RWPE2 (cell line): ENCODE measurements around the gene PRSS2.

Experiments
- ATAC-seq: fragments of 200-7000 bp; cut with Tn5 transposase; 3 replicates; pipeline ENCODE4 v1.9.1; 2021; ENCODE audit warnings: low read depth
- DNase-seq: peaks from one replicate; pipeline ENCODE4 v3.0.0-alpha.2; 2020; ENCODE audit warnings: low spot score
- H3K27ac ChIP-seq: fragments of 450-650 bp; 2 replicates; pipeline ENCODE4 v1.5.1; 2017; ENCODE audit warnings: mild to moderate bottlenecking; ENCODE audit not compliant: poor library complexity, severe bottlenecking
- H3K27me3 ChIP-seq: fragments of 250-450 bp; sonication (Bioruptor Pico); 2 replicates; pipeline ENCODE4 v1.5.1; 2021; ENCODE audit warnings: mild to moderate bottlenecking, moderate library complexity; ENCODE audit not compliant: insufficient read depth, poor library complexity, severe bottlenecking
- H3K36me3 ChIP-seq: fragments of 250-450 bp; sonication (Bioruptor Pico); 2 replicates; pipeline ENCODE4 v1.5.1; 2020; ENCODE audit warnings: low read depth, mild to moderate bottlenecking, moderate library complexity
- H3K4me1 ChIP-seq: fragments of 250-450 bp; sonication (Bioruptor Pico); 2 replicates; pipeline ENCODE4 v1.5.1; 2021; ENCODE audit warnings: mild to moderate bottlenecking, moderate library complexity; ENCODE audit not compliant: insufficient read depth, poor library complexity, severe bottlenecking
- H3K4me3 ChIP-seq: fragments of 250-450 bp; sonication (Bioruptor Pico); 2 replicates; pipeline ENCODE4 v1.5.1; 2021; ENCODE audit warnings: mild to moderate bottlenecking, moderate library complexity; ENCODE audit not compliant: severe bottlenecking
- H3K9me3 ChIP-seq: fragments of 250-450 bp; sonication (Bioruptor Pico); 2 replicates; pipeline ENCODE4 v1.5.1; 2021; ENCODE audit warnings: mild to moderate bottlenecking, moderate library complexity; ENCODE audit not compliant: severe bottlenecking
- TF ChIP-seq, protein P1 (sequence below): fragments of 450-650 bp; IDR thresholded peaks from one replicate; pipeline ENCODE4 v1.5.1; 2017; ENCODE audit warnings: mild to moderate bottlenecking, moderate library complexity; ENCODE audit not compliant: poor library complexity, severe bottlenecking

Gene PRSS2

DNA sequence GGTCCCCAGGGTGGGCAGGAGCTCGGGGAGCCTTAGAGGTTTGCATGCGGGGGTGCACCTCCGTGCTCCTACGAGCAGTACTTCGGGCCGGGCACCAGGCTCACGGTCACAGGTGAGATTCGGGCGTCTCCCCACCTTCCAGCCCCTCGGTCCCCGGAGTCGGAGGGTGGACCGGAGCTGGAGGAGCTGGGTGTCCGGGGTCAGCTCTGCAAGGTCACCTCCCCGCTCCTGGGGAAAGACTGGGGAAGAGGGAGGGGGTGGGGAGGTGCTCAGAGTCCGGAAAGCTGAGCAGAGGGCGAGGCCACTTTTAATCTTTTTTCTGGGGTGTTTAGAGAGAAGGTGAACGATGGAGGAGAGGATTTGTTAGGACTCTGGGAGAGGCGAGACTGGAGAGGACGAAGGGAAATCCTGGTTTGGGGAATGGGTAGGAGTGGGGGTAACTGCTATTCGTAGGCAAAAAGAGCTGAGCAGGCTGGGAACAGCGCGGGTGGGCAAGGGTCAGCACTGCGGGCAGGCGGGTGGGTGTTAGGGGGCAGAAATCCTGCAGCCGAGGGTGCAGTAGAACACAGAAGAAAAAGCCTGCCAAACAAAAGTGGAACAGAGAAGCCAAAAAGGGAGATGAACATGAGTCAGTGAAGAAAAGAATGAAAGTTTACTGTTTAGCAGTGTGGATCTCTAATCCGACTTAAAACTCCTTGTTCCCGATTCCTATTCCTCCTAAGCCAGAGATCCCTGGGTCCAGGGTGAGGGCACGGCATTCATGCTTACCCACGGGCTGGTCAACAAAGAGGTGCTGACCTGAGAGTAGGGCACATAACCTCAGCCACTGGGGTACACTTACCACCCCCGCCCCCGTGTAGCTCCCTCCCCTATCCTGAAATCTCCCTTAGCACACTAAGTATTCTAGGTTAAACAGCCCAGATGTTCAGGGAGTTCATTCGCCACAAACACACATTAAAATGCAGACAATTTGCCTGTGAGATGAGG, 26.9 kb downstream of the PRSS2 start:
- Histone ChIP-seq H3K4me1 (peaks cover 10% of the 10 kb centered on the region), H3K36me3 (no peaks in the 10 kb centered on the region), H3K27me3 (peaks cover 35% of the 10 kb centered on the region), H3K4me3 (peak overlapping the region; percentile 5), H3K27ac (no peak overlapping the region), H3K9me3 (no peaks in the 10 kb centered on the region)
- no peak for DNase-seq
- TF ChIP-seq, protein P1, sequence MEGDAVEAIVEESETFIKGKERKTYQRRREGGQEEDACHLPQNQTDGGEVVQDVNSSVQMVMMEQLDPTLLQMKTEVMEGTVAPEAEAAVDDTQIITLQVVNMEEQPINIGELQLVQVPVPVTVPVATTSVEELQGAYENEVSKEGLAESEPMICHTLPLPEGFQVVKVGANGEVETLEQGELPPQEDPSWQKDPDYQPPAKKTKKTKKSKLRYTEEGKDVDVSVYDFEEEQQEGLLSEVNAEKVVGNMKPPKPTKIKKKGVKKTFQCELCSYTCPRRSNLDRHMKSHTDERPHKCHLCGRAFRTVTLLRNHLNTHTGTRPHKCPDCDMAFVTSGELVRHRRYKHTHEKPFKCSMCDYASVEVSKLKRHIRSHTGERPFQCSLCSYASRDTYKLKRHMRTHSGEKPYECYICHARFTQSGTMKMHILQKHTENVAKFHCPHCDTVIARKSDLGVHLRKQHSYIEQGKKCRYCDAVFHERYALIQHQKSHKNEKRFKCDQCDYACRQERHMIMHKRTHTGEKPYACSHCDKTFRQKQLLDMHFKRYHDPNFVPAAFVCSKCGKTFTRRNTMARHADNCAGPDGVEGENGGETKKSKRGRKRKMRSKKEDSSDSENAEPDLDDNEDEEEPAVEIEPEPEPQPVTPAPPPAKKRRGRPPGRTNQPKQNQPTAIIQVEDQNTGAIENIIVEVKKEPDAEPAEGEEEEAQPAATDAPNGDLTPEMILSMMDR: no peak
- ATAC-seq: no peak

DNA sequence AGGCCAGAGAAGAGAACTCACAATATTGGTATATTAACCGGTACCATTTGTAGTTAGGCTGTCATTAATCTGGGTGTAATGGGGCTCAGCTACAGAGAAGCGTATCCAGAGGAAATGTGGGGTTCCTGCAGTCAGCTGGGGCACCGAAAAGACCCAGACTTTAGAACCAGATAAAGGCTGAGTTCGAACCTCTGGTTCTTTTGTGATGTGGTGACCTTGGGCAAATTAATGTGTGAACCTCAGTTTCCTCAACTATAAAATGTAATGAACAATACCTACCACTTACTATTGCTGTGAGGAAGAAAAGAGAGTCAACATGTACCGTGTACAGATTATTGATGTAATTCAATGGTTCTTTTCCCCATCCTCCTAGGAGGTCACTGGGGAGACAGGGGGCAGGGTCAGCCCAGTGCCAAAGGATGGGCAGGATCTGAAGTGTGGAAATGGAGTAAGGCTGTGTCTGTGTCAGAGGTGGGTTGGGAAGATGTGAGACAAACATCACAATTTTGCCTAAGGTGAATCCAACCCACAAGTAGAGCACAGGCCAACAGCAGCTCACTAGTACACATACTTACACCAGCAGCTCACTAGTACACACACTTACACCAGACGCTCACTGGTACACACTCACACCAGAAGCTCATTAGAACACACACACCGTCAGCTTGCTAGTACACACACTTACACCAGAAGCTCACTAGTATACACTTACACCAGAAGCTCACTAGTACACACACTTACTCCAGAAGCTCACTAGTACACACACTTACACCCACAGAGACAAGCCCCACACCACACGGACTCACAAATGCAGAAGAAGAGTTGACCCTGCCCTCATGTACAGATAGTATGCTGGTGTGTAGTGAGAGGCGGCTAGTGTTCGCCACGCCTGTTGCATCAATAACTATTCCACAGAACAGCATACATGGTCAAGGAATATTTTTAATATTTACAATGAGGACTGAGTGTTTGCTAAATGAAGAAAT, 28.0 kb downstream of the PRSS2 start:
- H3K4me1 ChIP-seq: peaks cover 10% of the 10 kb centered on the region
- DNase-seq (no peak), ATAC-seq (no peak)
- H3K9me3 ChIP-seq: no peaks in the 10 kb centered on the region
- H3K27me3 ChIP-seq: peaks cover 35% of the 10 kb centered on the region
- TF ChIP-seq, protein P1: no peak
- H3K27ac ChIP-seq: no peak overlapping the region
- H3K36me3 ChIP-seq: no peaks in the 10 kb centered on the region
- no peak overlapping the region for H3K4me3 ChIP-seq

DNA sequence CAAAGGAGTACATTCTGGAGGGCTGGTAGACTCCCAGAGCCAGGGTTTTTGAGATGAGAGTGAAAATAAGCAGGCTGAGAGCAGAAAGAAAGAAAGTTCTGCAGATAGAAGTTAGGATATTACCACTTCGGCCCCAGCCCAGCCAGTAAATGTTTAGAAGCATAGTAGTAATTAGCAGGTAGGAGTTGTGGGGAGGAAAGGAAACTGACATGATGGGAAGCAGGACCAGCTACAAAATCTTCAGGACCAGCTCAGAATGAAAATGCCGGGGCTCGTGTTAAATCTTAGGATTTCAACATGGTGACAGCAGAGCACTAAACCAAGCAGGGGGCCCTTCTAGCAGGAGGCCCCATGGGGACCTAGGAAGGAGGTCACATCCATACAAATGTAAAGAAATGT, 28.7 kb downstream of the PRSS2 start:
- Histone ChIP-seq H3K4me1 (peaks cover 10% of the 10 kb centered on the region), H3K27me3 (peaks cover 35% of the 10 kb centered on the region), H3K27ac (no peak overlapping the region), H3K36me3 (no peaks in the 10 kb centered on the region), H3K4me3 (no peak overlapping the region), H3K9me3 (no peaks in the 10 kb centered on the region)
- ATAC-seq (no peak), DNase-seq (no peak)
- TF ChIP-seq, protein P1: no peak

DNA sequence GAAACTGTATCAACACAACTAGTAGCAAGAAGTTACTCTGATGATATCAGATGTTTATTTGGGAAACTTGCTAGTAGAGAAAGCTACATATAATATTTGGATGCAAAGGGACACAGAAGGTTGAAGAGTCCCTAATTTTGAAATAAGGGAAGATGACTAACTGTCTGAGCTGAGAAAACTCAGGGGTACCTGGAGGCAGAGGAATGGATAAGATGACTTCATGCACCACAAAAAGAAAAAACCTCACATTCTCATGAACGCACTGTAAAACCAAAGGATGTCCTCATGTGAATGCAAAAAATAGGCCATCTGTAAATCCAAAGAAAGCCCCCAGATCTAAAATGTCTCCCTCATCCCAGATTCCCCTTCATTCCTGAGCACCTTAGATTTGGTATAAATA, 29.3 kb downstream of the PRSS2 start:
- DNase-seq (no peak), ATAC-seq (no peak)
- Histone ChIP-seq H3K4me1 (peaks cover 10% of the 10 kb centered on the region), H3K4me3 (no peak overlapping the region), H3K27me3 (peaks cover 35% of the 10 kb centered on the region), H3K36me3 (no peaks in the 10 kb centered on the region), H3K9me3 (no peaks in the 10 kb centered on the region), H3K27ac (no peak overlapping the region)
- TF ChIP-seq, protein P1: no peak
